Activated T-cell treated with anti-CD3 and anti-CD28 coated beads for 48 hours (primary cell): ENCODE results near the gene CLCN5.

ENCODE experiments used
- DNase-seq: peaks from one replicate; pipeline ENCODE4 v3.0.0-alpha.2; 2020; ENCODE audit warnings: low read depth

The CLCN5 gene

GRCh38 chrX:49934148-49934547, 11.8 kb downstream of the CLCN5 start:
- DNase-seq = no peak

- no peak for DNase-seq
Measured at GRCh38 chrX:49934729-49935128, 12.3 kb downstream of the CLCN5 start.

- DNase-seq = no peak
Measured at GRCh38 chrX:49947781-49948180, 25.4 kb downstream of the CLCN5 start.

GRCh38 chrX:49949961-49950360, 27.6 kb downstream of the CLCN5 start:
- no peak for DNase-seq

- no peak for DNase-seq
Measured at GRCh38 chrX:49951524-49952193, 29.3 kb downstream of the CLCN5 start.

GRCh38 chrX:49956313-49956712, 33.9 kb downstream of the CLCN5 start:
- DNase-seq = no peak

- DNase-seq = no peak
Measured at GRCh38 chrX:49958727-49959485, 36.5 kb downstream of the CLCN5 start.

- no peak for DNase-seq
Measured at GRCh38 chrX:49959602-49960001, 37.2 kb downstream of the CLCN5 start.

GRCh38 chrX:49960061-49960460, 37.7 kb downstream of the CLCN5 start:
- no peak for DNase-seq

- DNase-seq = no peak
Measured at GRCh38 chrX:49970674-49971073, 48.3 kb downstream of the CLCN5 start.

- no peak for DNase-seq
Measured at GRCh38 chrX:49972328-49972860, 50.0 kb downstream of the CLCN5 start.

GRCh38 chrX:49976682-49977197, 54.3 kb downstream of the CLCN5 start:
- no peak for DNase-seq

GRCh38 chrX:49977319-49978090, 55.1 kb downstream of the CLCN5 start:
- DNase-seq = no peak

GRCh38 chrX:49978176-49978575, 55.8 kb downstream of the CLCN5 start:
- DNase-seq = no peak

- DNase-seq = no peak
Measured at GRCh38 chrX:49986058-49986457, 63.7 kb downstream of the CLCN5 start.

- DNase-seq = no peak
Measured at GRCh38 chrX:49987651-49988050, 65.3 kb downstream of the CLCN5 start.

- DNase-seq = no peak
Measured at GRCh38 chrX:49988143-49988542, 65.7 kb downstream of the CLCN5 start.

- DNase-seq = no peak
Measured at GRCh38 chrX:49991758-49992157, 69.4 kb downstream of the CLCN5 start.

- no peak for DNase-seq
Measured at GRCh38 chrX:49992853-49993252, 70.5 kb downstream of the CLCN5 start.

GRCh38 chrX:49993661-49994060, 71.3 kb downstream of the CLCN5 start:
- DNase-seq = no peak

GRCh38 chrX:49995107-49995731, 72.8 kb downstream of the CLCN5 start:
- DNase-seq = no peak
